ENCODE data around the gene ZNF331. TPM values are rescaled to one million over a fixed set of nuclear protein-coding genes. Genes with fewer than 3 reads are reported as not detected.
"Not testable (repeated sequence)": the region's sequence is repeated elsewhere in the genome, so short reads cannot be mapped to it uniquely, and the experiment has no call there.

Gene ZNF331
- total RNA-seq, 4 donors from 2014 or later, result 3.7 to 15.7 (median 5.8) TPM

- Histone ChIP-seq H3K9me3 (no peaks in the 10 kb centered on the region), H3K4me1 (no peaks in the 10 kb centered on the region), H3K36me3 (no peaks in the 10 kb centered on the region), H3K4me3 (no peak overlapping the region), H3K27ac (no peak overlapping the region), H3K27me3 (no peaks in the 10 kb centered on the region)
- TF ChIP-seq POLR2A (IDR thresholded peaks at IDR 0.05) (no peak), EP300 (IDR thresholded peaks at IDR 0.05; ENCODE audit: low read depth) (no peak), CTCF (IDR thresholded peaks at IDR 0.05) (no peak), POLR2AphosphoS5 (IDR thresholded peaks at IDR 0.05) (no peak)
- in situ Hi-C loops (cut with MboI; ENCODE audit: low pct_ligation_motif_present in 1 of 4, low pct_unique_long_range_greater_than_20kb in 1 of 4, low sequenced_read_pairs in 3 of 4), result loop anchor here in 2 of 4 donors (10.0 kb wide), 2 partner anchors 95 to 315 kb away; partner anchors contain the start of gene ZNF665 (in 1 of the 2)
- 60 to 71% methylated on average over 1 to 5 of the region's 5 CpGs for WGBS, 2 donors (ENCODE audit: low coverage in 1 of 2)
- intact Hi-C loops (cut with DNase I; ENCODE audit: low total_unique reads), result no loop called here
- DNase-seq, result no peak
Observed at GRCh38 chr19:53509845-53510244, 28.1 kb upstream of the ZNF331 start.

- no peak for DNase-seq
- H3K36me3 ChIP-seq, result no peaks in the 10 kb centered on the region
- in situ Hi-C loops (cut with MboI; ENCODE audit: low pct_ligation_motif_present in 1 of 4, low pct_unique_long_range_greater_than_20kb in 1 of 4, low sequenced_read_pairs in 3 of 4) (loop anchor here in 1 of 4 donors (10.0 kb wide), 1 partner anchor 317 kb away; the partner anchor contains the start of gene ZNF665), intact Hi-C loops (cut with DNase I; ENCODE audit: low total_unique reads) (no loop called here)
- no peaks in the 10 kb centered on the region for H3K9me3 ChIP-seq
- no peaks in the 10 kb centered on the region for H3K27me3 ChIP-seq
- no peak overlapping the region for H3K4me3 ChIP-seq
- 92 to 97% methylated on average over 2 of the region's 2 CpGs for WGBS, 2 donors (ENCODE audit: low coverage in 1 of 2)
- TF ChIP-seq CTCF (IDR thresholded peaks at IDR 0.05) (no peak), POLR2A (IDR thresholded peaks at IDR 0.05) (no peak), EP300 (IDR thresholded peaks at IDR 0.05; ENCODE audit: low read depth) (no peak), POLR2AphosphoS5 (IDR thresholded peaks at IDR 0.05) (no peak)
- H3K4me1 ChIP-seq, result no peaks in the 10 kb centered on the region
- H3K27ac ChIP-seq, result no peak overlapping the region
Observed at GRCh38 chr19:53511357-53511756, 26.6 kb upstream of the ZNF331 start.

- intact Hi-C loops (cut with DNase I; ENCODE audit: low total_unique reads) (no loop called here), in situ Hi-C loops (cut with MboI; ENCODE audit: low pct_ligation_motif_present in 1 of 4, low pct_unique_long_range_greater_than_20kb in 1 of 4, low sequenced_read_pairs in 3 of 4) (loop anchor here in 1 of 4 donors (10.0 kb wide), 1 partner anchor 317 kb away; the partner anchor contains the start of gene ZNF665)
- no peak for TF ChIP-seq POLR2A (IDR thresholded peaks at IDR 0.05)
- TF ChIP-seq POLR2AphosphoS5 (IDR thresholded peaks at IDR 0.05), result no peak
- TF ChIP-seq CTCF (IDR thresholded peaks at IDR 0.05), result peak; percentile 55 to 60 (median 58)
- TF ChIP-seq EP300 (IDR thresholded peaks at IDR 0.05; ENCODE audit: low read depth), result no peak
- H3K27ac ChIP-seq, result no peak overlapping the region
- WGBS, 2 donors (ENCODE audit: low coverage in 1 of 2), result 0 to 32% methylated on average over 2 to 11 of the region's 11 CpGs
- DNase-seq, result peak; percentile 53
- H3K9me3 ChIP-seq, result no peaks in the 10 kb centered on the region
- no peaks in the 10 kb centered on the region for H3K4me1 ChIP-seq
- H3K36me3 ChIP-seq, result no peaks in the 10 kb centered on the region
- no peak overlapping the region for H3K4me3 ChIP-seq
- no peaks in the 10 kb centered on the region for H3K27me3 ChIP-seq
Observed at GRCh38 chr19:53511933-53512374, 26.0 kb upstream of the ZNF331 start.

- in situ Hi-C loops (cut with MboI; ENCODE audit: low pct_ligation_motif_present in 1 of 4, low pct_unique_long_range_greater_than_20kb in 1 of 4, low sequenced_read_pairs in 3 of 4), result loop anchor here in 1 of 4 donors (10.0 kb wide), 1 partner anchor 320 kb away; the partner anchor contains the start of gene ZNF665
- H3K4me1 ChIP-seq; H3K36me3 ChIP-seq; DNase-seq; H3K27me3 ChIP-seq; intact Hi-C loops (cut with DNase I; ENCODE audit: low total_unique reads); H3K4me3 ChIP-seq; H3K9me3 ChIP-seq; H3K27ac ChIP-seq: not testable (repeated sequence)
- 87 to 100% methylated on average over 3 of the region's 3 CpGs for WGBS, 2 donors (ENCODE audit: low coverage in 1 of 2)
Observed at GRCh38 chr19:53515047-53515446, 22.9 kb upstream of the ZNF331 start.
